Lung (tissue), 13 donors: ENCODE data around the gene RPLP1. TPM values are rescaled to one million over a fixed set of nuclear protein-coding genes. Genes with fewer than 3 reads are reported as not detected.

Experiments used
- ATAC-seq: fragments of 200-7000 bp; cut with Tn5 transposase; one replicate; pipeline ENCODE4 v1.9.1; 2020; ENCODE audit warnings: moderate number of reproducible peaks; ENCODE audit not compliant: insufficient read depth, low FRiP score
- DNase-seq, 3 donors: peaks; one replicate each; pipeline ENCODE4 v3.0.0-alpha.2; 2013 to 2017
- H3K27ac ChIP-seq, 2 donors: one replicate each; pipeline ENCODE4 v1.5.1; 2013; ENCODE audit warnings: mild to moderate bottlenecking in 2 of 2, moderate library complexity in 2 of 2, control low read depth in 1 of 2, inconsistent platforms in 1 of 2, low read depth in 1 of 2, low read length in 1 of 2
- H3K27me3 ChIP-seq, 3 donors: one replicate each; pipeline ENCODE4 v1.5.1; 2013; ENCODE audit warnings: low read length in 2 of 3; ENCODE audit not compliant: control insufficient read depth in 3 of 3, insufficient read depth in 3 of 3
- H3K36me3 ChIP-seq, 4 donors: one replicate each; pipeline ENCODE4 v1.5.1; 2013; ENCODE audit warnings: low read length in 4 of 4, mild to moderate bottlenecking in 1 of 4, moderate library complexity in 1 of 4; ENCODE audit not compliant: control insufficient read depth in 4 of 4, insufficient read depth in 4 of 4
- H3K4me1 ChIP-seq, 5 donors: one replicate each; pipeline ENCODE4 v1.5.1; 2013; ENCODE audit warnings: low read length in 5 of 5, mild to moderate bottlenecking in 2 of 5, moderate library complexity in 1 of 5; ENCODE audit not compliant: control insufficient read depth in 5 of 5, insufficient read depth in 5 of 5
- H3K4me3 ChIP-seq: one replicate; pipeline ENCODE4 v1.5.1; 2013; ENCODE audit warnings: mild to moderate bottlenecking, control low read depth, moderate library complexity
- H3K9ac ChIP-seq, 2 donors: one replicate each; pipeline ENCODE4 v1.5.1; 2013; ENCODE audit warnings: low read length in 2 of 2, control low read depth in 1 of 2; ENCODE audit not compliant: insufficient read depth in 1 of 2
- H3K9me3 ChIP-seq, 4 donors: one replicate each; pipeline ENCODE4 v1.5.1; 2013; ENCODE audit warnings: low read length in 3 of 4, mild to moderate bottlenecking in 1 of 4, moderate library complexity in 1 of 4; ENCODE audit not compliant: control insufficient read depth in 4 of 4, insufficient read depth in 3 of 4
- WGBS, 2 donors: extraction: QIAGEN DNeasy Blood & Tissue Kit; methylation state at CpG; one replicate each; pipeline ENCODE4 v1.1.7; 2013; 5-methylcytosine and 5-hydroxymethylcytosine counted together
- polyA plus RNA-seq, 2 donors: library from polyadenylated mRNA; stranded (reverse); fragments of 200-250 nt; gene quantifications; one replicate each; pipeline ENCODE4 v1.2.1, GENCODE V29; 2013
- small RNA-seq: library from RNA; depleted of rRNA; stranded (forward); fragments of <200 nt; gene quantifications from one replicate; pipeline ENCODE3, GENCODE V24; 2014; ENCODE audit warnings: low replicate concordance
- total RNA-seq, 2 donors: library from RNA; depleted of rRNA in 1 of 2; stranded (reverse); fragments of >200 nt in 1 of 2; gene quantifications; one replicate each; pipeline ENCODE4 v1.2.1, GENCODE V29; 2014 to 2021
- TF ChIP-seq, protein P1 (sequence below): IDR thresholded peaks from 2 replicates; pipeline ENCODE4 v1.5.1; 2012; ENCODE audit warnings: mild to moderate bottlenecking; ENCODE audit errors: control extremely low read depth, extremely low read depth
- donor health status: control.
- donor health status: control.
- donor health status: Bipolar disorder and iron deficiency.
- donor health status: healthy.
- donor health status: DM: yes; HTN: yes; CAD: no.

The RPLP1 gene
- total and polyA plus RNA-seq, 4 donors, result 201 to 2,405 (median 1,545) TPM

DNA sequence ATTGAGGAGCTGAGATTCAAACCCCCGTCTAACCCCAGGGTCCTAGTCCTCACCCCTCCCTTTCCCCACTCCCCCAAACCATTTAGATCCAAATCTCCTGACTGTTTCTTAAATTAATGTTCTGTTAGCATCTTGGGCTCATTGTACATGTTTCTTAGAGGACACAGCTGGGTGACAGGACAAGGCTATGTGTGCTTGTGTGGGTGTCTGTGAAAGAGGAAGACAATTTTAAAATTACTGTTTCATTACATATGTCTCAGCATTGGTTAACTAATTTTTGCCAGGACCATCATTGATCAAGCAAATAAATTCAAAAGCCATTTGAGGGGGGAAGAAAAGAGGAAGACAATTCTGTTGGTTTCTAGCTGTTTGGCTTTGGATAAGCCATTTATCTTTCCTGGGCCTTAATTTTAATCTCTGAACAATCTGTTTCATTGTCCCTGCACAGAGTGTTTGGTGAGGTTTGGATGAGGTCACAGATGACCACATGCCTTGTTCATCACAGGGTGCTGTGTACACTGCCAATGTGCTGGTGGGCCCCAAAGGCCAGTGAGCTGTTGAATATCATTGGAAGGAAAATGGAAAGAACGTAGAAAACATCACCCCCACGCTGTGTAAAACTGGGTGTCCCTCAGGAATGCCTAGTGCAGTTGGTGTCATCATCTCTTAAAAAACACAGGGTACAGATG is 51.9 kb downstream of the RPLP1 start:
- Histone ChIP-seq H3K4me3 (no peak overlapping the region), H3K27ac (no peak overlapping the region), H3K27me3 (no peaks in the 10 kb centered on the region), H3K9me3 (no peaks in the 10 kb centered on the region), H3K9ac (no peak overlapping the region), H3K4me1 (peaks cover 0 to 9% (median 0%) of the 10 kb centered on the region in 5 donors), H3K36me3 (no peaks in the 10 kb centered on the region)
- DNase-seq (no peak), ATAC-seq (no peak)
- 89 to 92% methylated on average over 3 of the region's 3 CpGs for WGBS, 2 donors
- TF ChIP-seq, protein P1, sequence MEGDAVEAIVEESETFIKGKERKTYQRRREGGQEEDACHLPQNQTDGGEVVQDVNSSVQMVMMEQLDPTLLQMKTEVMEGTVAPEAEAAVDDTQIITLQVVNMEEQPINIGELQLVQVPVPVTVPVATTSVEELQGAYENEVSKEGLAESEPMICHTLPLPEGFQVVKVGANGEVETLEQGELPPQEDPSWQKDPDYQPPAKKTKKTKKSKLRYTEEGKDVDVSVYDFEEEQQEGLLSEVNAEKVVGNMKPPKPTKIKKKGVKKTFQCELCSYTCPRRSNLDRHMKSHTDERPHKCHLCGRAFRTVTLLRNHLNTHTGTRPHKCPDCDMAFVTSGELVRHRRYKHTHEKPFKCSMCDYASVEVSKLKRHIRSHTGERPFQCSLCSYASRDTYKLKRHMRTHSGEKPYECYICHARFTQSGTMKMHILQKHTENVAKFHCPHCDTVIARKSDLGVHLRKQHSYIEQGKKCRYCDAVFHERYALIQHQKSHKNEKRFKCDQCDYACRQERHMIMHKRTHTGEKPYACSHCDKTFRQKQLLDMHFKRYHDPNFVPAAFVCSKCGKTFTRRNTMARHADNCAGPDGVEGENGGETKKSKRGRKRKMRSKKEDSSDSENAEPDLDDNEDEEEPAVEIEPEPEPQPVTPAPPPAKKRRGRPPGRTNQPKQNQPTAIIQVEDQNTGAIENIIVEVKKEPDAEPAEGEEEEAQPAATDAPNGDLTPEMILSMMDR, result no peak

Small RNAs within 50 kb of the gene (small RNA-seq; reads per million reads assigned to genes)
- gene RF00012, result not detected

Other genes starting within 250 kb of the RPLP1 start
- gene PAQR5, start 153.9 kb upstream of the RPLP1 start, total RNA-seq, result 10 to 100 TPM in 1 of 2 donors, 1 to 10 TPM in 1; 2.3 to 22.6 TPM
- 10 to 100 TPM in 1 of 2 donors, 1 to 10 TPM in 1; 9.2 to 11.8 TPM for gene PAQR5, start 153.9 kb upstream of the RPLP1 start, polyA plus RNA-seq
- 10 to 100 TPM in 1 of 2 donors, 1 to 10 TPM in 1; 2.2 to 15.4 TPM for gene KIF23, start 38.5 kb upstream of the RPLP1 start, total RNA-seq
- 1 to 10 TPM; 1.4 TPM for gene KIF23, start 38.5 kb upstream of the RPLP1 start, polyA plus RNA-seq